Fibroblast of lung (primary cell): Measurements from ENCODE around the gene CALN1.

Experiments
- CTCF ChIP-seq, 2 donors: IDR thresholded peaks in 1 of 2; conservative IDR thresholded peaks in 1 of 2; 1 replicate in 1 of 2; 2 replicates in 1 of 2; pipeline ENCODE4 v1.5.1; 2011 to 2012; ENCODE audit warnings: low read length in 2 of 2, control low read depth in 1 of 2, inconsistent platforms in 1 of 2, low read depth in 1 of 2, mild to moderate bottlenecking in 1 of 2
- EZH2 ChIP-seq: IDR thresholded peaks from 2 replicates; pipeline ENCODE4 v1.5.1; 2012; ENCODE audit warnings: low read length, control low read depth, mild to moderate bottlenecking; ENCODE audit errors: missing control alignments

- no peak for TF ChIP-seq CTCF (conservative IDR thresholded peaks at IDR 0.05 in 1 of 2, IDR thresholded peaks at IDR 0.05 in 1 of 2; ENCODE audit: low read depth in 1 of 2, low read length in 2 of 2)
- no peak for TF ChIP-seq EZH2
Measured at GRCh38 chr7:72258074-72258473, 154.1 kb downstream of the CALN1 start.
